AG20443 (cell line): Measurements from ENCODE around the gene SUSD4.
A peak's percentile ranks its signal among the peaks of the same experiment; 100 is the strongest.

Source experiments
- DNase-seq: peaks from one replicate; pipeline ENCODE4 v3.0.0; 2012; ENCODE audit warnings: low spot score, mixed read lengths

SUSD4 gene

GRCh38 chr1:223183268-223183862 is 180.6 kb downstream of the SUSD4 start:
- DNase-seq, result peak; percentile 42

- DNase-seq, result peak; percentile 59
Observed at GRCh38 chr1:223180731-223181321, 183.2 kb downstream of the SUSD4 start.

DNA sequence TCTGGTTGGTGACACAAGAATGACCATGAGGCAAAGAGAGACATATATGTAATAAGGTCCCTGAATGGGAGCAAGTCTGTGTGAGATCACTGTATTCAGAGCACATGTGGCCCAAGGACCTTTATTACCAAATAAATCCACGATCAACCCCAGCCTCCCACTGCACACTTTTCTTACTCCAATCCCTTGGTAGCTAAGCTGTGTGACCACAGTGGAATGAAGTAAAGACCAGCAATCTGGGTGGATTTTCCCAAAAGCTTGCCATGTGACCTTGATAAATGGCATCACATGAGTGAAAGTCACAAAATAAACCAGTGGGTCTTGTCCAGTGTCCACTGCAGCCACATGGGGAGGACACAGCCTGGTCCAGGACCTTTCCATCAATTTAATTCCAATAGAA is 184.2 kb downstream of the SUSD4 start:
- no peak for DNase-seq

- DNase-seq, result no peak
Observed at GRCh38 chr1:223179280-223179679, 184.7 kb downstream of the SUSD4 start.

DNA sequence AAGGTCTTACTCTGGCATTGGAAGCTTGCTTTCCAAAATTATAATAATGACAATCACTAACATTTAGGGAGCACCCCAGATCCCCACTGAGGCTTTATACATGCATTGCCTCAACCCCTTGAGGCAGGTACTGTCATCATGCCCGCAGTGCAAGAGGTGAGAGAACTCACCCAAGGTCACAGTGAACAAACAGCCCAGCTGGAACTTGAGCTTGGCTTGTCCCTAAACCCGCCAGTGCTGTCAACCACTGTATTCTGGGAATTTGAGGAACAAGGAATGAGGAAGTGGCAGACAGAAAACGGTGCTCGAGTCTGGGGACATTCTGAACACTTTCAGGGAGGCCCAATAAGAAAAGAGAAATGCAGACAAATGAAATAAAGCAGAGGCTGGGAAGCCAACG is 186.3 kb downstream of the SUSD4 start:
- no peak for DNase-seq

DNA sequence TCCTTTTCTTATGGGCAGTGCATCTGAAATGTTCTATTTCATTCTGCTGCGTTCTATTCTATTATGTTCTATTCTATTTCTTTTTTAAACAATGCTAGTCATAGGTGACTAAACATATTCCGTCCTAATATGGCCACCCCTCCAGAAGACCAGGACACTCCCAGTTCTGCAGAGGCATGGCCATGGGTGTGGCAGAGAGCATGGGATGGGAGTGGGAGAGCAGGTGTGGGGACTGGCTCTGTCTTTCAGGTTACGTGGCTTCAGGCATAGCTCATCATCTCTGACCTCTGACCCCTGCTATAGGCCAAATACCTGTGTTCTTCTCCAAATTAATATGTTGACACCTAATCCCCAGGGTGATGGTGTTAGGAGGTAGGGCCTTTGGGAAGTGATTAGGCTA is 187.5 kb downstream of the SUSD4 start:
- no peak for DNase-seq

DNA sequence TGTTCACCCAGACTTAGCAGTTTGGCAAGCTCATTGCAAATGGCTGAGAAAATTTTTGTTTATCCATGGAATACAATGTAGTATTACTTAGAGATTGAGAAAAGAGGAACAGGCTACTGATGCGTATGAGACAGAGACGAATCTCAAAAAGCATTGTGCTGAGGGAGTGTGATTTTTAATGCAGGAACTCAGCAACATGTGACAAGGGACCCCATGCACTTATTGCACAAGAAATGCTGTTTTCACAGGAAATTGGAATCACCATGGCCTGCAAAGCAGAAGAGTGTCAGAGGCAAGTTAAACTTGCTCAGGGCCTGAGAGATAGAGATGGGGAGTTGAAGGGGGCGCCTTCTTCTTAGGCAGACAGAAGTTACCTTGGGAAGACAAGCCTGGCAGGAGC is 188.3 kb downstream of the SUSD4 start:
- no peak for DNase-seq

GRCh38 chr1:223175032-223175431 is 188.9 kb downstream of the SUSD4 start:
- no peak for DNase-seq
